Activated T-helper 9 cell treated with anti-CD3 and anti-CD28 coated beads, Interleukin-2, amount 50 U/mL, for 16 hours (primary cell): ENCODE measurements around the gene POMP.
"Not testable (repeated sequence)": the region's sequence is repeated elsewhere in the genome, so short reads cannot be mapped to it uniquely, and the experiment has no call there.

Source experiments
- DNase-seq: peaks from one replicate; pipeline ENCODE4 v3.0.0-alpha.2; 2020; ENCODE audit warnings: low read depth

POMP gene

GRCh38 chr13:28693605-28694491 is 34.9 kb downstream of the POMP start:
- not testable (repeated sequence) for DNase-seq

DNA sequence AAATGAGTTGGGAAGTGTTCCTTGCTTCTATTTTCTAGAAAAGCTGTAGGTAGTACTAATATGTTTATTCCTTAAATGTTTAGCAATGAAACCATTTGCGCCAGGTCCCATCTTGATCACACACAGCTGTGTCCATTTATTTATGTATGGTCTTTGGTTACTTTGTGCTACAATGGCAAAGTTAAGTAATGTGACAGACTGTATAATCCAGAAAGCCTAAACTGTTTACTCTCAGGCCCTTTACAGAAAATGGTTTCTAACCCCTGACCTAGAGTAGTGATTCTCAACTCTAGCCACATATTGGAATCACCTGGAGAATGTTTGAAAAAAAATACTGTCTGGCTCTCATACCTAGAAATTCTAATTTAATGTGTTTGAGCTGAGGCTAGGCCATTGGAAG is 38.5 kb downstream of the POMP start:
- DNase-seq, result no peak

DNA sequence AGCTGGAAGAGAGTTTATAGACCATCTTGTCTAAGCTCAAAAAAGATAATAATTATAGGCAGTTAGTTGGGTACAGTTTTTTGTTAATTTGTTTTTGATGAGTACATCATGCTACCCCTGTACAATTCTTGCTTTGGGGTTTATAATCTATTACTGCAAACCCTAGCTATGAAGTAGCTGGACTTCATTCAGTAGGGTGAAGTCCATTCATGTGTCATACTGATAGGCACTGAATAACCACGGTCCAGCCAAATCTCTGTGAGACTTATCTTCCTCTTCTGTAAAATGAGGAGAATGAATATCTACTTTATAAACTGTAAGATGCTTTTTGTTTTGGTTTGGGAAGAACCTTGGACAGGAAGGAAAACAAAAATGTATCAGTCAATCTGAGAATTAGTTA is 40.3 kb downstream of the POMP start:
- no peak for DNase-seq

GRCh38 chr13:28704282-28704681 is 45.4 kb downstream of the POMP start:
- no peak for DNase-seq

GRCh38 chr13:28704919-28705318 is 46.0 kb downstream of the POMP start:
- no peak for DNase-seq

DNA sequence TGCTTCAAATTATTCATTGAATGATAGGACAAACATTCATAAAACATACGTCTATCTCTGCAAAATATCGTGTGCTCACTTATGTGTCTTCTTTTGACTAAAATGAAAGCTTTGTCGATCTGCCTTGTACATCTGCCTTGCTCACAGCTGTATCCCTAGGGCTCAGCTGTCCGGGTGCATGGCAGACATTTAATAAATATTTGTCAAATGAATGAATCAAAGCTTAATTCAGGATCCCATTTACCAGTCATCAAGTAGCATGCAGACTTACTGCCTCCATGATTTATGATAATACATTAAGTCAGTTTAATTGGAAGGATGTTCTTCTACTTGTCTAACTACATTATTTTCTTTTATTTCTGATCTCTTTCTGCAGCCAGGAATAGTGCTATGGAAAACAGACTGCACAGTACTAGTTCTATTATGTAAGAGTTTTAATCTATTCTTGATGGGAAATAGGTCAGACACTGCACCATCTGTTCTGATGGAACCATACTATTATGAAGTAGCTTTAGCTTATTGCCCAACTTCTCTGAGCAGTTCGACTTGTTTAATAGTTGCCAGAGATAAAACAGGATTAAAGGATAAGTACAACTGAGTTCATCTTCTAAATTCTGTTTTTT is 46.6 kb downstream of the POMP start:
- no peak for DNase-seq

- DNase-seq, result no peak
These were observed 48.9 kb downstream of the POMP start for GRCh38 chr13:28707629-28708427.

GRCh38 chr13:28710161-28710560 is 51.2 kb downstream of the POMP start:
- DNase-seq, result no peak

- no peak for DNase-seq
These were observed 55.7 kb downstream of the POMP start for GRCh38 chr13:28714651-28715050.

DNA sequence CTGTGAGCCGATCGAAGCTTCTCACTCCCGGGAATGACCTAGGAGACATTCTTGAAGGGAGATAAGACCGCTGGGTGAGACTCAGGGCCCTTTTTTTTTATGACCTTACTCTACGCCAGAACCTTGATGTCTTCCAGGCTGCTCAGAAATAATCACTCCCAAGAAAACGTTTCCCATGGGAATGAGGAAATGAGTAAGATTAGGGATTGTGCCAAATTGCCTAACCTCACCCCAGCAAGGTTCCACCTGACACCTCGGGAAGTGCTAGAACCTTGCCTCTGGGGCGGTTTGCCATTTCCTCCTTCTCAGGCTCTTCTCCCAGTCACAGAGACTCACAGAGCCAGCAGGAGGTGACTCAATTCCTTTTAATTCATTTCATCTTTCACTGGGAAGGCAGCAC is 57.6 kb downstream of the POMP start:
- DNase-seq, result no peak

DNA sequence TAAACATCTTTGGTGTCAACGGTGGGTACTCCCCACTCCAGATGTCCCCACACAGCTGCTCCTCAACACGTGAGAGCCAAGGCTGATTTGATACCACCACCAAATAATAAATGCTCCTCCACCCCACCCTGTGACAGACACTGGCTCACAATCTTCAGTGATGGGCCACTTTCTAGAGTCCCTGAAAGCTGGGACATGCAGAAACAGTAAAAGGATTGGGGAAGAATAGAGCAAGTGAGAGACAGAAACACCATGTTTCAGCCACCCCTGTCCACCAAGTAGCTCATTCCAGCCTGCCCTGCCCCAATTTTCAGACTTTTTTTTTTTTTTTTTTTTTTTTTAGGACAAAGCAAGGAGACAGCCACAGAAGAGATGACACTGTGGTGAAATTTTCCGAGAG is 58.2 kb downstream of the POMP start:
- no peak for DNase-seq

DNA sequence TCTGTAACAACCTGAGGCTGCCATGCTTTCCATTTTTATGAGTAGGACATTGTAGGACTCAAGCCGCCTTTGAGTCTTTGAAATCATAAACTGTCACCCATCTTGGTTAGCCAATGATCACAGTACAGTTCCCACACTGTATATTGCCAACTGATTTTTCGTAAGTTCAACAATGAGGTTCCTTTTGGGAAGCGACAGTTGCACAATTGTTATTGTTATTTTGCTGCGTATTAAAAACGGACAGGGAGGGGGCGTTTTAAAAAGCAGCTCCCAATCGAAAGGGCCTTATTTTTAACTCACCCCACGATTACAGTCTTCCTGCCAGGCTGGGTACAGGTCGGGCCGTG is 59.2 kb downstream of the POMP start:
- no peak for DNase-seq

DNA sequence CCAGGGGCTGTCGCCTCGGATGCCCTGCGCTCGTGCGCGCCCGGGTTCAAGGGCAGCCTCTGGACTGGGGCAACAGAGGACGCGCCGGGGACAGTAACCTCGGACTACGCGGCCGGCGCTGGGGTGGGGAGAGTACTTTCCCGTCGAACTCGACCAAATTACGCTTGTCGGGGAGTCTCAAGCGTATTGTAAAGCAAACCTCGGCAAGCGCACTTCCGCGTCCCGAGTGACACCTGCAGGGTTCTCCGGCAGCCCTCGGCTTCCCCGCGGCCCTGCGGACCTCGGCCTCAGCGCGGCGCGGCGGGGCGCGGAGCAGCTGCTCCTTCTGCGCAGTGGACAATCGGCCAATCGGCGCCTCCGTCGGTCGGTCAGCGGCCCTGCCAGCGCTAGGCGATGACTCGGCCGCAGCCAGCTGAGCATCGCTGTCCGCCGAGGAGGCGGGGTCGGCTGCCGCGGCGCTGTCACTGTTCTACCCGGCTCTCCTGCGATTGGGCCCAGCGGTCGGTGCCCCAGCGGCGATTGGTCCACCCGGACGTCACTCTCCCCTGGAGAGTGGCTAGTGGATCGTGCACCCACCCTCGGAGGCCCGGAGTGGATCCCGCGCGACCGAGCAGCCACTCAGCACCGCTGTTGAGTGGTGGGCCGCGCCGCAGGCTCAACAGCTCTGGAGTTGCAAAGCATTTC is 59.8 kb downstream of the POMP start, which contains the start of gene SLC46A3:
TSS of gene SLC46A3 (minus strand) at position 428 of the 684 bp plus-strand sequence. CDS start 972 bp downstream, outside the sequence.
- peak; percentile 95 for DNase-seq

DNA sequence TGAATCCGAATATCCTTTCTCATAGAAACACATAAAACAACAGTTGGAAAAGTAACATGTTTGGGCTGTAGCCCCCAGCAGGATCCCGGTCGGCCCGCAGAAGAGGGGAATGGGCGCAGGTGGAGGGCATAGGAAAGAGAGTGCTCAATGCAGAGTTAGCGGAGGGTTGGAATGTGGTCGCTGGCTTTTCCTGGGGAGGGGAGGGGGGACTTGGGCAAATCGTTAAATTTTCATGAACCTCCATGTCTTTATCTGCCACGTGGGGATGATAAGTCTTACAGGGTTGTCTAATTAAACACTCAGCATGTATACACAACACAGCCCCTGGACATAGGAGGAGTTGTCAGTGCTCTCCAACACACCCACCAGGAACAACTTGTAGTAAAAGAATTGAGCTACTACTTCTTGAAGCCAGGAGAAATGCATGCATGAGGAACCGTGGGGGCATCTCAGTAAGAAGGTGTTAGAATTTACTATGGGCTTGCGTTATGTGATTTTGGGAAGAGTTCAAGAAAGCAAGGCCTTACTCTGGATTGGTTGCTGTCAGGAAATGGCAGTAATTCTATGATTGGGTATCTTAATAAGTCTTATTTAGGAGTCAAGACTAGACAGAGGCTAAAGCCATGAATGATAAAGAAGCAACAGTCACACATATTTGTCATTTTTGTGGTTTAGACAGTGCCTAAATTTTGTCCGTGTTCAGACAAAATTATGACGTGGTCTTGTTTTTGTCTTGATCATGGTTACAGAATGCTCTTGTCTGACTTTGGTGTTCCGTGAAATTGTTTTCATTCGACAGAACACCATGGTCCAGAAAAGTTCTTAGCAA is 60.5 kb downstream of the POMP start:
- no peak for DNase-seq

DNA sequence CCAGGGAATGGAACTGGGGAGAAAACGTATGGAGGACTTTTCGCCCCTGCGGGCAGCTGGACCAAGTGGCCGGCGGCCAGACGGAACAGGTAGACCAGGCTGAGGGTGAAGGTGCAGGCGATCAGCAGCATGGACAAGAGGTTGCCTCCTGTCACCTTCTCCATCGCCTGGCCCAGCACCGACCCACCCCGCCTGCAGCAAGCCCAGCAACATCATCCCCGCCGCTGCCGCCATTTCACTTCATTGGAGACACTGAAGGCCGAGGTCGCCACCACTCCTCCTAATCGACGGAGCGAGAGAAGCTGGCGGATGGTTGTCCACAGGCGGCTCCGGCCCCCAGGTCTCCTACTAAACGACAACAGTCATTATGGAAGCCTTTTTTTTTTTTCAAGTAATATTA is 64.9 kb downstream of the POMP start:
- DNase-seq, result no peak

DNA sequence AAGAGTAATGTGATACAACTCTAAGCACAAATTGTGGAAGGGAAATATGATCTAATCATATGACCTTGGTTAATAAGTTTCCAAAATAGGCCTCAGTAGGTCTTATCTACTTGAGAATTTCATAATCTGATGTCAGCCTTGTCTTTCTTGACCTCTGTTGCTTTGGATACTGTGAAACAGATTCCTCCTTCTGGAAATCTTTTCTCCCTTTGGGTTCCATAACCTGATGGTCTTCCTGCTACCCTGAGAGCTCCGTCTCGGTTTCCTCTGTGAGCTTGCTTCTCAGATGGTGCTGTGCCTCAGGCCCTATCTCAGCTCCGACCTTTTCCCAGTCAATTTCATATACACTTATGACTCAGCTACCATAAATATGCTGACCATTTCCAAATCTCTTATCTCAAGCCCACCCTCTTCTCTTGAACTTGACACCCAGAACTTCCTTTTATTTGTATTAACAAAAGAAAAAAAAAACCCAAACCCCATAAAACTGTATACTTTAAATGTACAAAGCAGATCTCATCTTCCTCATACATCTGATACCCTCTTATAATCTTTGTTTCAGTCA is 66.2 kb downstream of the POMP start:
- no peak for DNase-seq
